ENCODE data around the gene GRID1.

- peak; percentile 90 to 91 (median 91) for TF ChIP-seq CTCF (IDR thresholded peaks at IDR 0.05 in 2 of 3, conservative IDR thresholded peaks at IDR 0.05 in 1 of 3; ENCODE audit: borderline replicate concordance in 1 of 3, insufficient read depth in 1 of 3, low read depth in 2 of 3, low read length in 2 of 3)
- TF ChIP-seq EGR1 (IDR thresholded peaks at IDR 0.05; ENCODE audit: low read depth) = peak; percentile 53; the same call in 1 of the 2 replicates
- peak; percentile 46 for TF ChIP-seq POLR2A (IDR thresholded peaks at IDR 0.05; ENCODE audit: borderline replicate concordance, extremely low read depth, insufficient read depth, insufficient read length)
- peak; percentile 84 for TF ChIP-seq MAX (IDR thresholded peaks at IDR 0.05)
Observed at GRCh38 chr10:86399879-86400704, 33.5 kb upstream of the GRID1 start.

Data from HCT116 (cell line).